Bone marrow (tissue), 2 donors: Measurements from ENCODE around the gene SLC17A5.
A peak's percentile ranks its signal among the peaks of the same experiment; 100 is the strongest.
"Not testable (repeated sequence)": the region's sequence is repeated elsewhere in the genome, so short reads cannot be mapped to it uniquely, and the experiment has no call there.

ENCODE experiments used
- DNase-seq, 2 donors: peaks; one replicate each; lab custom pipeline; 2025; lab: John Stamatoyannopoulos, UW

SLC17A5 gene

GRCh38 chr6:73613806-73614536 lies 39.8 kb downstream of the SLC17A5 start:
- no peak for DNase-seq

- DNase-seq, result no peak
These were observed 41.2 kb downstream of the SLC17A5 start for GRCh38 chr6:73612611-73613010.

DNA sequence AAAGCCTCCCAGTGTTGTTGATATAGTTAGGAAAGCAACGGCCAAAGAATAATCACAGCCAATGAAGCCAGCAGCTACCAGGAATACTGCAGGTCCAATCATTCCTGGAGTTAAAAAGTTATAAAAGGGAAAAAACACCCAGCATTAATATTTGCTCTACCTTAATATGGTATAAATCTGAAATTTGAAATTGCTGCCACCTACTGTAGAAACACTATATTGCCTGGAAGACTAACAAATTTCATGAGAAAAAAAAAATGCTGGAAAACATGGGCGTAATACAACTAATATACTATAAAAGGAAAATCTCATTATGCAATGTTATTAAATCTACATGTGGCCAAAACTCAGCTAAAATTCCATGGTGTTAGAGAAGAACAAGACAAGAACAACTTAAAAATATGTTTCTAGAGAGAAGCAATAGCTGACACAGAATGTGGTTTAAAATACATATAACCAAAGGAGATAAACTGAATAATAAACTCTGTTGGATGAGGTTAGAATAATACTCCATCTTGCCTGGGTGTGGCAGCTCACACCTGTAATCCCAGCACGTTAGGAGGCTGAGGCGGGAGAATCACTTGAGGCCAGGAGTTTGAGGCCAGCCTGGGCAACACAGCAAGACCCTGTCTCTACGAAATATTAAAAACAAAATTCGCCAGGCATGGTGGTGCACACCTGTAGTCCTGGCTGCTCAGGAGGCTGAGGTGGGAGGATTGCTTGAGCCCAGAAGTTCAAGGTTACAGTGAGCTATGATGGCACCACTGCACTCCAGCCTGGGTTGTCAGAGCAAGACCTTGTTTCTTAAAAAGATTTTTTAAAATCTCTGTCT lies 43.1 kb downstream of the SLC17A5 start:
- DNase-seq, result peak in 1 of 2 donors; percentile 53

GRCh38 chr6:73608761-73609160 lies 45.0 kb downstream of the SLC17A5 start:
- no peak for DNase-seq

DNA sequence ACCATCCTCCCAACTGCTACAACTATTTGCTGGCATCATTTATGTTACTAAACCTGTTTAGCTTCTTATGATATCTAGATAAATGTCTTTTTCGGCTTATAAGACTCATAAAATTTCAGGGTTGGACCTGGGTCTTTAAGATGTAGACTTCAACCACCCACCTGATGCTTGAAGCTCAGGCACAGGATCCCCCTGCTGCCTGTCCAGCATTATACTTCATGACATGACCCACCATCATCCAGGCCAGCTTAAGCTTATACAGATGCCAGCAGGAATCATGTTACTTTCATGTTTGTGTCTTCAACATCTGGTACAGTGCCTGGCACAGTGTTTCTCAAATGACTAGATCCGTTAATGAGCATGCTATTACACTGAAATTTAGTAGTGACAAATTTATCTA lies 47.4 kb downstream of the SLC17A5 start:
- no peak for DNase-seq

DNA sequence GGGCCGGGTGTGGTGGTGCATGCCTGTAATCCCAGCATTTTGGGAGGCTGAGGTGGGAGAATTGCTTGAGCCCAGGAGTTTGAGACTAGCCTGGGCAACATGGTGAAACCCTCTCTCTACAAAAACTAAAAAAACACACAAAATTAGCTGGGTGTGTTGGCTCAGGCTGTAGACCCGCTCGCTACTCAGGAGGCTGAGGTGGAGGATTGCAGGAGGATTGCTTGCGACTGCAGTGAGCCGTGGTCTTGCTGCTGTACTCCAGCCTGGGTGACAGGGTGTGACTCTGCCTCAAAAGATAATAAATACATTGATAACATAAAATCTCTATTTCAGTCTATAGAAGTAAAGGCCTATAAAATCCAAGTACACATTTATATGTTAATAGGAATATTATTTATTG lies 49.3 kb downstream of the SLC17A5 start:
- no peak for DNase-seq

GRCh38 chr6:73604020-73604419 lies 49.8 kb downstream of the SLC17A5 start:
- no peak for DNase-seq

- no peak for DNase-seq
These were observed 67.3 kb downstream of the SLC17A5 start for GRCh38 chr6:73586416-73586974.

- peak in 1 of 2 donors; percentile 60 for DNase-seq
These were observed 68.0 kb downstream of the SLC17A5 start for GRCh38 chr6:73585566-73586415.

DNA sequence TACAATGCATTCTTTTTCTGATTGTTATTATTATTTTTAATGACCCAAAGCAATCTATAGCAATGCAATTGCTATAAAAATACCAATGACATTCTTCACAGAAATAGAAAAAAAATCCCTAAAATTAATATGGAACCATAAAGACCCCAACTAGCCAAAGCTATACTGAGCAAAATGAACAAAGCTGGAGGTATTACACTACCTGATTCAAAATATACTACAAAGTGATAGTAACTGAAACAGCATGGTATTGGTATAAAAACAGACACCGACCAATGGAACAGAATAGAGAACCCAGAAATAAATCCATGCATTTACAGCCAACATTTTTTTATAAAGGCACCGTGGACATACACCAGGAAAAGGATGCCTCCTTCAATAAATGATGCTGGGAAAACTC lies 72.5 kb downstream of the SLC17A5 start:
- DNase-seq, result no peak

DNA sequence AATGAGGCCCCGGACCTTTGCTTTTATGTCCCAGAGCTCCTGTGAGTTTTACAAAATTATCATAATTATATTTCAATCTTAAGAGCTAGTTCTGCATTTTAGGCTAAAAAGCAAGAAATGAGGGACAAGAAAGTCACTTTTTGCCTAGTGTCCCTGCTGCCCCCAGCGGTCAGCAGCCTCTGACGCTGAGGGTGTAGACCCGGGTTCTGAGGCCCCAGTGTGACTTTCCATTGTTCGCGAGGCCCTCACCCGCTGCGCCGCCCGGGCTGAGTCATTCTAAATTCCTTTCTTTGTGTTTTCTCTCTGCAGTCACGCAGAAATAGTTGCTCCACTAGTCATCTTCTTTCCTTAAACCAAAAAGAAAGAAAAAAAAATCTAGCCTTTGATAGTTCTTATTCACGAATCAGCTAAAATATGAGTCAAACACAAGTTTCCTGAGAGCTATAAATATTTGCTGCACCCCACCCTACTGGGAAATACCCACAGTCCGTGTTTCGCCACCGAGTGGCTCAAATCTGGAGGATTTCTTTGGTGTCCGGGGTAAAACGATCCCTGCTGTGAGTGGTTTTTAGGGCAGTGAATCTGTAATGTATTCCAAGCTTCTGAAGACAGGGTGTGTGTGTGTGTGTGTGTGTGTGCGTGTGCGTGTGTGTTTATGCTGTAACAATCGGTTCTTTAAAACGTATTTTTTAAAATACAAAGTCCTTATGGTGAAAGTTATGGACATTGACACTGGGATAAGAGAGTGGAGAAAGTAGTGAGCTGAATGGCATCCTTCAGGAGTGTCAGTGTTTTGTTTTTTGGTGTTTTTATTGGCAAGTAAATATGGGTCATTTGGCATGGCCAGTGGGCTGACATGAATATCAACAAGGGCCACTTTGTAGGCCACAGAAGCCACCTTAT lies 73.3 kb downstream of the SLC17A5 start:
- DNase-seq, result peak; percentile 58 to 95

DNA sequence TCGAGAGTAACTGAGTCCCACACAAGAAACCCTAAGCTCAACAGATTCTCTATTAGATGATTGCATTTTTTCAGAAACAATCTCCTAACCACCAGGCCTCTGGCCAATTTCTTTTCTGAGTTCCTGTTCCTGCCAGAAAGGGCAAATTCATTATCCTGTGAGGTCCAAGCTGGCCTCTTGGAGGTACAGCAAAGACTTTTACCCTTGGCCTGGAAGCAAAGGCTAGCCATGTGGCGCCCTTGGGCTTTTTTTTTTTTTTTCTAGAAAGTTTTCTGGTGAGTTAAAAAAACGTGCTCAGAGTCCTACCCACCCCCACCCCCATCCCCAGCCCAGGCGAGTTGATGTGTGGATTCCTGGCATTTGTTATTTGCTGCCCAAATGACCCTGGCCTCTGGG lies 73.9 kb downstream of the SLC17A5 start:
- DNase-seq, result no peak

DNA sequence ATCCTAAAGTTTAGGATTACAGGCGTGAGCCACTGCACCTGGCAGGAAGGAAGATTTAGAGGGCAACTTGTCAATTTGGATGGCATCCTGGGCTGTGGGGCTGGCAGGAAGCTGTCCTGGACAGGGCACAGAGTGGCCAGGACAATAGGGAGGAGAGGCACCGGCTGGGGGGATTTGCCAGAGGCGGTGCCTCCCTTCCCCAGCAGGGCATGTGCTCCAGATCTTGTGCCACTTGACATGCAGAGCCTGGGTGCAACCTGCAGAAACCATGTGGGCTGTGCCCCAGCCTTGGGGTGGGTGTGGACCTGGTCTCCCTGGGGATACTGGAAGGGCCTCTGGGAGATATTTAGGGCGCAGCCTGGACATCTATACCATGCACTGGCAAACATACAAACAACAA lies 74.4 kb downstream of the SLC17A5 start:
- no peak for DNase-seq

GRCh38 chr6:73577676-73578075 lies 76.1 kb downstream of the SLC17A5 start:
- no peak for DNase-seq

DNA sequence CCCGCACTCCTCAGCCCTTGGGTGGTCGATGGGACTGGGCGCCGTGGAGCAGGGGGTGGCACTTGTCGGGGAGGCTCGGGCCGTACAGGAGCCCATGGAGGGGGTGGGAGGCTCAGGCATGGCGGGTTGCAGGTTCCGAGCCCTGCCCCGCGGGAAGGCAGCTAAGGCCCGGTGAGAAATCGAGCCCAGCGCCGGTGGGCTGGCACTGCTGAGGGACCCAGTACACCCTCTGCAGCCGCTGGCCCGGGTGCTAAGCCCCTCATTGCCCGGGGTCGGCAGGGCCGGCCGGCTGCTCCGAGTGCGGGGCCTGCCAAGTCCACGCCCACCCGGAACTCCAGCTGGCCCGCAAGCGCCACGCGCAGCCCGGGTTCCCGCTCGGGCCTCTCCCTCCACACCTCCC lies 81.3 kb downstream of the SLC17A5 start:
- not testable (repeated sequence) for DNase-seq

- DNase-seq, result peak in 1 of 2 donors; percentile 8
These were observed 82.3 kb downstream of the SLC17A5 start for GRCh38 chr6:73571218-73572181.

- DNase-seq, result no peak
These were observed 84.7 kb downstream of the SLC17A5 start for GRCh38 chr6:73569121-73569520.

GRCh38 chr6:73566954-73567591 lies 86.7 kb downstream of the SLC17A5 start:
- DNase-seq, result peak in 1 of 2 donors; percentile 22

DNA sequence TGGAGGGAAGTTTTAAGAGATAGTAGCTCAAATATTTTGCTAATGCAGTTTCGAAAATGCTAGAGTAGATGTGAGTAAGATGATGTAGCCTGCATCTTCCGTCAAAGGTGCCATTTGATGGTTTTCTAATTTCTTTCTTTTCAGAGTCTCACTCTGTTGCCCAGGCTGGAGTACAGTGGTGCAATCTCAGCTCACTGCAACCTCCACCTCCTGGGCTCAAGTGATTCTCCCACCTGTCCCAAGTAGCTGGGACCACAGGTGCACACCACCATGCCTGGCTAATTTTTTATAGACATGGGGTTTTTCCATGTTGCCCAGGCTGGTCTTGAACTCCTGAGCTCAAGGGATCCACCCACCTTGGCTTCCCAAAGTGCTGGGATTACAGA lies 87.3 kb downstream of the SLC17A5 start:
- not testable (repeated sequence) for DNase-seq
